HG03175 (cell line): ENCODE measurements around the gene GTPBP10.

Experiments
- ATAC-seq: cut with Tn5 transposase; IDR thresholded peaks from one replicate; pipeline ENCODE4 v1.9.1; 2021; ENCODE audit warnings: mild to moderate bottlenecking, moderate library complexity; ENCODE audit not compliant: unreplicated experiment

The GTPBP10 gene

GRCh38 chr7:90430614-90431460, 84.3 kb downstream of the GTPBP10 start:
- ATAC-seq = no peak

- no peak for ATAC-seq
These were observed 86.2 kb downstream of the GTPBP10 start for GRCh38 chr7:90432752-90433151.

GRCh38 chr7:90433221-90433620, 86.7 kb downstream of the GTPBP10 start:
- no peak for ATAC-seq
